BJ (cell line): ENCODE measurements around the gene LACRT. TPM values are rescaled to one million over a fixed set of nuclear protein-coding genes. Genes with fewer than 3 reads are reported as not detected.

Experiments used
- CTCF ChIA-PET: fragments of 350-600 bp; formaldehyde crosslinking; extraction: SDS; loops from one replicate; lab custom pipeline; 2021; ENCODE audit warnings: antibody characterized with exemption, inconsistent platforms; lab: Yijun Ruan, JAX
- POLR2A ChIA-PET: fragments of 300-600 bp; sonication (Branson Sonifier 250); formaldehyde crosslinking; extraction: SDS; loops from one replicate; lab custom pipeline; 2021; ENCODE audit warnings: antibody characterized with exemption; lab: Charles Lee
- DNase-seq: peaks from one replicate; pipeline ENCODE4 v3.0.0-alpha.2; 2011; ENCODE audit warnings: low read depth
- H3K27me3 ChIP-seq: 2 replicates; pipeline ENCODE4 v1.6.0; 2011; ENCODE audit warnings: low read length; ENCODE audit not compliant: control insufficient read depth, insufficient read depth
- H3K36me3 ChIP-seq: 2 replicates; pipeline ENCODE4 v1.5.1; 2011; ENCODE audit warnings: low read length; ENCODE audit not compliant: control insufficient read depth, insufficient read depth
- H3K4me3 ChIP-seq: 2 replicates; pipeline ENCODE4 v1.5.1; 2011; ENCODE audit warnings: low read depth, mild to moderate bottlenecking, control low read depth, low read length
- polyA plus RNA-seq: library from polyadenylated mRNA; depleted of rRNA; stranded (reverse); fragments of >200 nt; gene quantifications from 2 replicates; pipeline ENCODE4 v1.2.3, GENCODE V29; 2011
- TF ChIP-seq, protein P1 (sequence below): IDR thresholded peaks from 2 replicates; pipeline ENCODE4 v1.5.1; 2011; ENCODE audit warnings: low read depth, mild to moderate bottlenecking, control low read depth, inconsistent platforms, low read length, moderate library complexity; ENCODE audit not compliant: insufficient read depth

LACRT gene
- polyA plus RNA-seq, 1 experiment, result not detected

DNA sequence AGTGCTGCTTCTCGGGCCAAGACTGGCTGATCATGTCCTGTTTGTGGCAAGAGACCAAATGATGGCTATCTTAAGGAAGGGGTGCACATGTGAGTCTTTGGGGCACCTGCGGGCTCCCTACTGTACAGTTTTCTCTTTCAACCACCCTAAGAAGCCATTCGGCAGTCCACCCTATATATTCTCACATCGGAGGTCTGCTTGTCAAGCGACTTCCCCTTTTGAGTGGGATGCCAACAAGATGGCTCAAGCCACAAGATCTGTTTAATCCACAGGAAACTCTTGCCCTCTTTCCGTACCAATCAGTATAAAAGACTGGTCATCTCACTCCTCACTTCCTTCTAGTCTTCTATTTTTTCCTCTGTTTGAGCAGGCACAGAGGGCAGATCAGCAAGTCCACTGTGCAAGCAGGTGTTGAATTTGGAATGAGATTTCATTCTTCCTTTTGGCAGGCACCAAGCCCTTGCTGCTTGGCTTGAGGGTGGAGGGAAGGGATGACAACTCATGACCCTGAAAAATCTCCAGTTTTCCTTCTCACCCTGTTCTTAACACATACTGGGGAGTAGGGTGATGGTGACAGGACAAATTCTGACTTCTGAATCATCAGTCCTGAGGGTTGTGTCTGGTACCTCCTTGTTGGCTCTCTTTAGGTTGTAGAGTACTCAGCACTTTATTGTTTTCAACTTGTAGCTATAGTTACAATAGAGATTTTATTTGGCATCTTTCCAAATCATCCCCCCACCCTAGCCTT, 17.6 kb downstream of the LACRT start:
- DNase-seq, result no peak
- TF ChIP-seq, protein P1, sequence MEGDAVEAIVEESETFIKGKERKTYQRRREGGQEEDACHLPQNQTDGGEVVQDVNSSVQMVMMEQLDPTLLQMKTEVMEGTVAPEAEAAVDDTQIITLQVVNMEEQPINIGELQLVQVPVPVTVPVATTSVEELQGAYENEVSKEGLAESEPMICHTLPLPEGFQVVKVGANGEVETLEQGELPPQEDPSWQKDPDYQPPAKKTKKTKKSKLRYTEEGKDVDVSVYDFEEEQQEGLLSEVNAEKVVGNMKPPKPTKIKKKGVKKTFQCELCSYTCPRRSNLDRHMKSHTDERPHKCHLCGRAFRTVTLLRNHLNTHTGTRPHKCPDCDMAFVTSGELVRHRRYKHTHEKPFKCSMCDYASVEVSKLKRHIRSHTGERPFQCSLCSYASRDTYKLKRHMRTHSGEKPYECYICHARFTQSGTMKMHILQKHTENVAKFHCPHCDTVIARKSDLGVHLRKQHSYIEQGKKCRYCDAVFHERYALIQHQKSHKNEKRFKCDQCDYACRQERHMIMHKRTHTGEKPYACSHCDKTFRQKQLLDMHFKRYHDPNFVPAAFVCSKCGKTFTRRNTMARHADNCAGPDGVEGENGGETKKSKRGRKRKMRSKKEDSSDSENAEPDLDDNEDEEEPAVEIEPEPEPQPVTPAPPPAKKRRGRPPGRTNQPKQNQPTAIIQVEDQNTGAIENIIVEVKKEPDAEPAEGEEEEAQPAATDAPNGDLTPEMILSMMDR, result no peak
- H3K4me3 ChIP-seq, result no peak overlapping the region
- CTCF ChIA-PET, result no interaction called here
- H3K36me3 ChIP-seq, result no peaks in the 10 kb centered on the region
- POLR2A ChIA-PET, result no interaction called here
- no peaks in the 10 kb centered on the region for H3K27me3 ChIP-seq

- ChIA-PET CTCF (interaction anchor here (1.3 to 1.4 kb wide), 2 partner anchors 8 to 9 kb away, joined by 3 read pairs; no protein-coding TSS in a partner anchor), POLR2A (no interaction called here)
- TF ChIP-seq, protein P1, result no peak
- DNase-seq, result no peak
- no peak overlapping the region for H3K4me3 ChIP-seq
- no peaks in the 10 kb centered on the region; the same call in none of the 2 replicates for H3K27me3 ChIP-seq
- no peaks in the 10 kb centered on the region for H3K36me3 ChIP-seq
Observed at GRCh38 chr12:54612225-54612750, 22.4 kb downstream of the LACRT start.

GRCh38 chr12:54611715-54612149, 23.0 kb downstream of the LACRT start:
- H3K27me3 ChIP-seq, result no peaks in the 10 kb centered on the region; the same call in none of the 2 replicates
- POLR2A ChIA-PET, result no interaction called here
- H3K4me3 ChIP-seq, result no peak overlapping the region
- DNase-seq, result no peak
- H3K36me3 ChIP-seq, result no peaks in the 10 kb centered on the region
- CTCF ChIA-PET, result interaction anchor here (0.6 to 1.2 kb wide), 2 partner anchors 11 to 15 kb away, joined by 3 to 4 read pairs; no protein-coding TSS in a partner anchor
- TF ChIP-seq, protein P1, result no peak

DNA sequence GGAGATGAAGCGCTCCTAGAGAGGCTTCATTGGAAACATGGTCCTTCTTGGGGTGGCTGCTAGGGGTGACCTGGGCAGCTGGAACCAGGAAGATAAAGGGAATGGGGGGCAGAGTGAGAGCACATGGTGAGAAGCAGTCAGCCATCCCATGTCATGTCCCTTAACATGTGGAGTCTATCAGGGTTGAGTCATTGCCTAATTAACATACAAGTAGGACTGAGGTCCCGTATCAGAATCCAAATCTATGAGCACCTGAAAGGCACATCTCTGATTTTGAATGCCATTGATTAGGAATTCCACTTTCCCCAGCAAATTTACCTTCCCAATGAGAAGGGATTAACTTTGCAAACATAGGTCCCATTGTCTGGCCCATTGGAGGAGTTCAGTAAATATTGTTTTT, 25.9 kb downstream of the LACRT start:
- POLR2A ChIA-PET, result no interaction called here
- CTCF ChIA-PET, result interaction anchor here (1.3 to 4.0 kb wide), 3 partner anchors 9 to 29 kb away, joined by 4 to 15 read pairs (median 7); no protein-coding TSS in a partner anchor
- TF ChIP-seq, protein P1, result no peak
- H3K4me3 ChIP-seq, result no peak overlapping the region
- no peaks in the 10 kb centered on the region for H3K36me3 ChIP-seq
- no peaks in the 10 kb centered on the region; the same call in none of the 2 replicates for H3K27me3 ChIP-seq
- DNase-seq, result no peak

DNA sequence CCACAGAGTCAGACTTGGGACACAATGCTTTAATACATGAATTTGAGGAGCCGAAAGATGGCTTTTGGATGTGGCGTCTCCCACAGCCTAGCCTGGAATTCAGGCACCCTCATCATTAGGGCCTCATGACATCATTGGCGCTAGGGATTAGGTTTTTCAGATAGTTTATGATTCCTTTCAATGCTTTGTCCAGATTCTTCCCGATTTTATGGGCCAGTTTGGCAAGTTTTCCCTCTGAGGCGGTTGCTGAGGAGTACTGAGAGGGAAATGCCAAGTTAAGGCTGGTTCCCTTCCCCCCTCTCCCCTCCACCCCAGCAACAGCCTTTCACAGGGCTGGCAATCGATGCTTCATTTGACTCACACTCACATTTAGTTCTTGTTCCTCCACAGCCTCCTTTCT, 26.5 kb downstream of the LACRT start:
- no peak for DNase-seq
- ChIA-PET POLR2A (no interaction called here), CTCF (interaction anchor here (1.3 to 4.0 kb wide), 3 partner anchors 8 to 28 kb away, joined by 4 to 15 read pairs (median 7); no protein-coding TSS in a partner anchor)
- Histone ChIP-seq H3K36me3 (no peaks in the 10 kb centered on the region), H3K4me3 (no peak overlapping the region), H3K27me3 (no peaks in the 10 kb centered on the region; the same call in none of the 2 replicates)
- TF ChIP-seq, protein P1, result no peak
